ENCODE results near the gene RRP8.

DNA sequence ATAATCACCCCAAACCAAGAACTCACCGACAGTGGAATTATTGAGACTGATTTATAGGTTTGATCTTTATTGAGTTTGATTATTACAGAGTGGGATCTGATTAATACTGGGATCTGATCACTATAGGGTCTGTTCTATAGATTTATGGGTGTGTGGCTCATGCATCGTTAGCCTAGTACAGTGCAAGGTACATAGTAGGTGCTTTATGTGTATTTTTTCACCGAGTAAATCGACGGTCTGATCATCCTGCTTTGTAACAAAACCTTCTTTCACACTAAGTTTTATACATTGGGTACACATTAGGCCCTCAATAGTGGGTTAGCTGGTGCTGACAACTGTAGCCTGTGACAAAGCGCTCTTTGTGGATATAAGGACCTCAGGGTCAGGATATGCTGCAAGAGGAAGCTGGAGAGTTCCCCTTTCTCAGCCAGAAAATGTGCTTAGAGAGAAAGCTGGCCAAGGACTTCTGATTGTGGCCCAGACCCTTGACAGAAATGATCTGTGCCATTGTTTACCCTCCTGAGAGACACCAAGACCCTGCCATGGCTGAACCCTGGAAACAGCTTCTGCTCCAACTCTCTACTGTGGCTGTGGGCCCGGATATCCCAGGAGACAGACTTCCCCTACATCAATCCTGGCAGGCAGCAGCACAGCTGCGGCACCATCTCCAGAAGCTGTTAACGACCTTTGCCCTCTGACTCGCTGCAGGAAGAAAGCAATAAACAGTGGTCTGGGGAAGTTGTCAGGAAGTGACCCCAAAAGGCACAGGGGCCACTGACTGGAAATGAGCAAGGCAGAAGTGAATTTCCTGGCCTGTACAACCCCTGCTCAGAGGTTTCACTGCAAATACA is 31.9 kb upstream of the RRP8 start:
- TF ChIP-seq, protein P1, sequence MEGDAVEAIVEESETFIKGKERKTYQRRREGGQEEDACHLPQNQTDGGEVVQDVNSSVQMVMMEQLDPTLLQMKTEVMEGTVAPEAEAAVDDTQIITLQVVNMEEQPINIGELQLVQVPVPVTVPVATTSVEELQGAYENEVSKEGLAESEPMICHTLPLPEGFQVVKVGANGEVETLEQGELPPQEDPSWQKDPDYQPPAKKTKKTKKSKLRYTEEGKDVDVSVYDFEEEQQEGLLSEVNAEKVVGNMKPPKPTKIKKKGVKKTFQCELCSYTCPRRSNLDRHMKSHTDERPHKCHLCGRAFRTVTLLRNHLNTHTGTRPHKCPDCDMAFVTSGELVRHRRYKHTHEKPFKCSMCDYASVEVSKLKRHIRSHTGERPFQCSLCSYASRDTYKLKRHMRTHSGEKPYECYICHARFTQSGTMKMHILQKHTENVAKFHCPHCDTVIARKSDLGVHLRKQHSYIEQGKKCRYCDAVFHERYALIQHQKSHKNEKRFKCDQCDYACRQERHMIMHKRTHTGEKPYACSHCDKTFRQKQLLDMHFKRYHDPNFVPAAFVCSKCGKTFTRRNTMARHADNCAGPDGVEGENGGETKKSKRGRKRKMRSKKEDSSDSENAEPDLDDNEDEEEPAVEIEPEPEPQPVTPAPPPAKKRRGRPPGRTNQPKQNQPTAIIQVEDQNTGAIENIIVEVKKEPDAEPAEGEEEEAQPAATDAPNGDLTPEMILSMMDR (IDR thresholded peaks at IDR 0.05): no peak
- no peak for TF ChIP-seq POLR2A (IDR thresholded peaks at IDR 0.05)
